Measurements from ENCODE around the gene BACE2. TPM values are rescaled to one million over a fixed set of nuclear protein-coding genes. Genes with fewer than 3 reads are reported as not detected.
"Not testable (repeated sequence)": the region's sequence is repeated elsewhere in the genome, so short reads cannot be mapped to it uniquely, and the experiment has no call there.

BACE2 gene
- total RNA-seq, 1 experiment from 2014 or later = 23.2 TPM

DNA sequence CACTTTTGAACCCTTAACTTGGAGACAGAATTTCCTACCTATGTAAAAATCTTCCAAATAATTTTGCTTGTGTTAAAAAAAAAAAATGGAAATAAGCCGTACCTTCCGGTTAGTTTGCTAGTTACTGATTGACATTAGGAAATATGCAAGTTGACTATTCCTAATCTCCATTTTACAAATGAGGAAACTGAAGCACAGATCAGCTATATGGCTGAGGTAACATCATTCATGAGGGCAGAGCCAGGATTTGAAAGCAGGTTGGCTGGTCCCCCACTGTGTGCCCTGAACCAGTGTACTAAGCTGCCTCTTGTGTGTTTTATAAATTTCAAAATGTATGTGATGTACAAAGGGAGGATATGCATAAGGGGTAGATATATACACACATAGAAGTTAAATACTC lies 29.6 kb downstream of the BACE2 start:
- H3K9me3 ChIP-seq (ENCODE audit: control insufficient read depth in 1 of 2, insufficient read depth in 1 of 2, low read depth in 1 of 2, low read length in 2 of 2) = no peaks in the 10 kb centered on the region
- no peak for TF ChIP-seq EZH2 (IDR thresholded peaks at IDR 0.05)
- TF ChIP-seq YY1 (IDR thresholded peaks at IDR 0.05; ENCODE audit: extremely low read depth, insufficient replicate concordance, low read depth, low read length) = no peak
- no peak for TF ChIP-seq SP1 (IDR thresholded peaks at IDR 0.05; ENCODE audit: low read depth)
- no peak for TF ChIP-seq ZNF274 (IDR thresholded peaks at IDR 0.05; ENCODE audit: low read depth, low read length)
- no peak for TF ChIP-seq POLR2AphosphoS5 (IDR thresholded peaks at IDR 0.05; ENCODE audit: low read depth, low read length)
- TF ChIP-seq JUND (IDR thresholded peaks at IDR 0.05) = no peak
- no peak for TF ChIP-seq ZFX (IDR thresholded peaks at IDR 0.05)
- TF ChIP-seq, protein P1, sequence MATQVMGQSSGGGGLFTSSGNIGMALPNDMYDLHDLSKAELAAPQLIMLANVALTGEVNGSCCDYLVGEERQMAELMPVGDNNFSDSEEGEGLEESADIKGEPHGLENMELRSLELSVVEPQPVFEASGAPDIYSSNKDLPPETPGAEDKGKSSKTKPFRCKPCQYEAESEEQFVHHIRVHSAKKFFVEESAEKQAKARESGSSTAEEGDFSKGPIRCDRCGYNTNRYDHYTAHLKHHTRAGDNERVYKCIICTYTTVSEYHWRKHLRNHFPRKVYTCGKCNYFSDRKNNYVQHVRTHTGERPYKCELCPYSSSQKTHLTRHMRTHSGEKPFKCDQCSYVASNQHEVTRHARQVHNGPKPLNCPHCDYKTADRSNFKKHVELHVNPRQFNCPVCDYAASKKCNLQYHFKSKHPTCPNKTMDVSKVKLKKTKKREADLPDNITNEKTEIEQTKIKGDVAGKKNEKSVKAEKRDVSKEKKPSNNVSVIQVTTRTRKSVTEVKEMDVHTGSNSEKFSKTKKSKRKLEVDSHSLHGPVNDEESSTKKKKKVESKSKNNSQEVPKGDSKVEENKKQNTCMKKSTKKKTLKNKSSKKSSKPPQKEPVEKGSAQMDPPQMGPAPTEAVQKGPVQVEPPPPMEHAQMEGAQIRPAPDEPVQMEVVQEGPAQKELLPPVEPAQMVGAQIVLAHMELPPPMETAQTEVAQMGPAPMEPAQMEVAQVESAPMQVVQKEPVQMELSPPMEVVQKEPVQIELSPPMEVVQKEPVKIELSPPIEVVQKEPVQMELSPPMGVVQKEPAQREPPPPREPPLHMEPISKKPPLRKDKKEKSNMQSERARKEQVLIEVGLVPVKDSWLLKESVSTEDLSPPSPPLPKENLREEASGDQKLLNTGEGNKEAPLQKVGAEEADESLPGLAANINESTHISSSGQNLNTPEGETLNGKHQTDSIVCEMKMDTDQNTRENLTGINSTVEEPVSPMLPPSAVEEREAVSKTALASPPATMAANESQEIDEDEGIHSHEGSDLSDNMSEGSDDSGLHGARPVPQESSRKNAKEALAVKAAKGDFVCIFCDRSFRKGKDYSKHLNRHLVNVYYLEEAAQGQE (IDR thresholded peaks at IDR 0.05; ENCODE audit: low read depth) = no peak
- no peak for TF ChIP-seq EZH2phosphoT487 (IDR thresholded peaks at IDR 0.05; ENCODE audit: borderline replicate concordance)
- TF ChIP-seq SIN3A (IDR thresholded peaks at IDR 0.05; ENCODE audit: low read depth) = no peak
- TF ChIP-seq MAX (IDR thresholded peaks at IDR 0.05) = no peak
- no peak for TF ChIP-seq CBX3 (IDR thresholded peaks at IDR 0.05; ENCODE audit: low read depth)
- TF ChIP-seq ZBTB33 (IDR thresholded peaks at IDR 0.05; ENCODE audit: extremely low read depth, insufficient replicate concordance, low read length) = no peak
- TF ChIP-seq FOSL1 (IDR thresholded peaks at IDR 0.05; ENCODE audit: low read depth) = no peak
- no peak for TF ChIP-seq EGR1 (IDR thresholded peaks at IDR 0.05; ENCODE audit: low read depth)
- no peak for TF ChIP-seq ELF1 (IDR thresholded peaks at IDR 0.05; ENCODE audit: borderline replicate concordance, low read depth)
- intact Hi-C loops (cut with micrococcal nuclease) = no loop called here
- ChIA-PET RAD21 (ENCODE audit: low non-redundant PET in 1 of 2, low total read pairs in 2 of 2, uncharacterized antibody in 2 of 2, unreplicated experiment in 2 of 2) (no interaction called here), CTCF (no interaction called here), POLR2A (no interaction called here)
- no peak for DNase-seq (ENCODE audit: low read depth, low spot score)
- H3K27ac ChIP-seq (ENCODE audit: low read depth, low read length) = no peak overlapping the region
- no peaks in the 10 kb centered on the region for H3K36me3 ChIP-seq (ENCODE audit: control insufficient read depth in 1 of 2, insufficient read depth in 2 of 2, low read length in 2 of 2)
- no peak overlapping the region for H2AFZ ChIP-seq (ENCODE audit: low read depth, low read length, poor library complexity, severe bottlenecking)
- ATAC-seq = no peak
- BruUV-seq (replicated peaks) = no TSS peak
- H3K9me2 ChIP-seq (ENCODE audit: insufficient read depth) = no peaks in the 10 kb centered on the region
- H3K4me3 ChIP-seq (replicated peaks in 1 of 2; ENCODE audit: low read depth in 1 of 2, low read length in 2 of 2) = no peak overlapping the region
- no peaks in the 10 kb centered on the region for H4K20me1 ChIP-seq (ENCODE audit: insufficient read depth)
- no peak overlapping the region for H3K4me2 ChIP-seq (ENCODE audit: low read length)
- H3K27me3 ChIP-seq (ENCODE audit: insufficient read depth, low read length) = no peaks in the 10 kb centered on the region
- H3K79me2 ChIP-seq (ENCODE audit: insufficient read depth, low read length) = 0 out of 2 replicates have a peak, but pooled peaks cover 3% of the 10 kb centered on the region
- peaks cover 2 to 13% of the 10 kb centered on the region in 2 experiments; a peak in 3 of 4 replicates for H3K4me1 ChIP-seq (ENCODE audit: control insufficient read depth in 1 of 2, insufficient read depth in 2 of 2, low read length in 2 of 2)
- H3K9ac ChIP-seq (ENCODE audit: low read length) = no peak overlapping the region

- H3K9me3 ChIP-seq (ENCODE audit: control insufficient read depth in 1 of 2, insufficient read depth in 1 of 2, low read depth in 1 of 2, low read length in 2 of 2); intact Hi-C loops (cut with micrococcal nuclease); H3K4me2 ChIP-seq (ENCODE audit: low read length); H3K27me3 ChIP-seq (ENCODE audit: insufficient read depth, low read length); H3K9me2 ChIP-seq (ENCODE audit: insufficient read depth); H3K27ac ChIP-seq (ENCODE audit: low read depth, low read length); H3K4me3 ChIP-seq (replicated peaks in 1 of 2; ENCODE audit: low read depth in 1 of 2, low read length in 2 of 2); ATAC-seq; DNase-seq (ENCODE audit: low read depth, low spot score); H4K20me1 ChIP-seq (ENCODE audit: insufficient read depth); CTCF ChIA-PET; H3K36me3 ChIP-seq (ENCODE audit: control insufficient read depth in 1 of 2, insufficient read depth in 2 of 2, low read length in 2 of 2); H2AFZ ChIP-seq (ENCODE audit: low read depth, low read length, poor library complexity, severe bottlenecking); BruUV-seq (replicated peaks); RAD21 ChIA-PET (ENCODE audit: low non-redundant PET in 1 of 2, low total read pairs in 2 of 2, uncharacterized antibody in 2 of 2, unreplicated experiment in 2 of 2); H3K79me2 ChIP-seq (ENCODE audit: insufficient read depth, low read length); POLR2A ChIA-PET; H3K9ac ChIP-seq (ENCODE audit: low read length): not testable (repeated sequence)
- peaks cover 2 to 13% of the 10 kb centered on the region in 2 experiments; a peak in 3 of 4 replicates for H3K4me1 ChIP-seq (ENCODE audit: control insufficient read depth in 1 of 2, insufficient read depth in 2 of 2, low read length in 2 of 2)
These were observed 30.7 kb downstream of the BACE2 start for GRCh38 chr21:41198647-41199046.

Measured in HCT116 (cell line).